Fibroblast of upper back skin (primary cell): Measurements from ENCODE around the gene WRAP53.

Source experiments
- DNase-seq: peaks from one replicate; pipeline ENCODE4 v3.0.0-alpha.2; 2013

Gene WRAP53

GRCh38 chr17:7747635-7748071, 59.4 kb downstream of the WRAP53 start:
- DNase-seq = peak; percentile 79

- peak; percentile 28 for DNase-seq
Observed at GRCh38 chr17:7748076-7748775, 59.9 kb downstream of the WRAP53 start.

GRCh38 chr17:7750321-7750821, 62.1 kb downstream of the WRAP53 start:
- peak; percentile 94 for DNase-seq
